ENCODE results near the gene FAM13B. TPM values are rescaled to one million over a fixed set of nuclear protein-coding genes. Genes with fewer than 3 reads are reported as not detected.
"Not testable (repeated sequence)": the region's sequence is repeated elsewhere in the genome, so short reads cannot be mapped to it uniquely, and the experiment has no call there.

The FAM13B gene
- total RNA-seq, 1 experiment from 2014 or later: 15.0 TPM

- Histone ChIP-seq H3K4me3 (no peak overlapping the region), H3K9me3 (no peaks in the 10 kb centered on the region), H3K36me3 (no peaks in the 10 kb centered on the region), H3K27me3 (no peaks in the 10 kb centered on the region)
- DNase-seq: no peak
These were observed 5.9 kb upstream of the FAM13B start for GRCh38 chr5:138038826-138039225.

GRCh38 chr5:138037907-138038633 is 5.2 kb upstream of the FAM13B start:
- Histone ChIP-seq H3K27me3 (no peaks in the 10 kb centered on the region), H3K9me3 (no peaks in the 10 kb centered on the region), H3K36me3 (no peaks in the 10 kb centered on the region), H3K4me3 (no peak overlapping the region)
- no peak for DNase-seq

DNA sequence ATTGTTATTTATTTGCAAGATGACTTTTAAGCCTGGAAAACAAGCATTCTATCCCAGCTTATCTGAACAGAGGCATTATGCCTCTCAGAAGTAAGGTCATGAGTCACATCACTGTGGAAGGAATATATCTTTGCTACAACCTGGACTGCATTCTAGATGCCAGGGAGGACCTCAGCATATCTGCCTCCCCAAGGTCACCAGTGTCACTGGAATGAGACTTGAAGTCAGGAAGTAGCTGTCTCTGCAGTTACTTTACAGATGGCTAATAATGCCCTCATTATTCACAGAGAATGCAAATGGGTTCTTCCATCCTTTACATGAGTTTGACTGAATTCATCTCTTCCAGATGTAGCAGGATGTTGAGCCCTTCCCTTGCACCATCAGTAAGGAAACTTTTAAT is 4.4 kb upstream of the FAM13B start:
- Histone ChIP-seq H3K4me3 (no peak overlapping the region), H3K27me3 (no peaks in the 10 kb centered on the region), H3K9me3 (no peaks in the 10 kb centered on the region), H3K36me3 (peaks cover 2% of the 10 kb centered on the region; the same call in 1 of the 2 replicates)
- DNase-seq: no peak

GRCh38 chr5:138035605-138036537 is 3.0 kb upstream of the FAM13B start:
- no peaks in the 10 kb centered on the region for H3K27me3 ChIP-seq
- DNase-seq: peak; percentile 70
- H3K4me3 ChIP-seq: no peak overlapping the region
- H3K36me3 ChIP-seq: peaks cover 7% of the 10 kb centered on the region
- H3K9me3 ChIP-seq: no peaks in the 10 kb centered on the region

- Histone ChIP-seq H3K27me3 (no peaks in the 10 kb centered on the region), H3K36me3 (peaks cover 12% of the 10 kb centered on the region), H3K9me3 (no peaks in the 10 kb centered on the region), H3K4me3 (peak overlapping the region; percentile 100)
- no peak for DNase-seq
These were observed 1.0 kb upstream of the FAM13B start for GRCh38 chr5:138033907-138034306.

- H3K27me3 ChIP-seq: no peaks in the 10 kb centered on the region
- H3K36me3 ChIP-seq: peaks cover 12% of the 10 kb centered on the region
- no peak for DNase-seq
- H3K4me3 ChIP-seq: peak overlapping the region; percentile 100
- no peaks in the 10 kb centered on the region for H3K9me3 ChIP-seq
These were observed 518 bp upstream of the FAM13B start for GRCh38 chr5:138033386-138033808.

DNA sequence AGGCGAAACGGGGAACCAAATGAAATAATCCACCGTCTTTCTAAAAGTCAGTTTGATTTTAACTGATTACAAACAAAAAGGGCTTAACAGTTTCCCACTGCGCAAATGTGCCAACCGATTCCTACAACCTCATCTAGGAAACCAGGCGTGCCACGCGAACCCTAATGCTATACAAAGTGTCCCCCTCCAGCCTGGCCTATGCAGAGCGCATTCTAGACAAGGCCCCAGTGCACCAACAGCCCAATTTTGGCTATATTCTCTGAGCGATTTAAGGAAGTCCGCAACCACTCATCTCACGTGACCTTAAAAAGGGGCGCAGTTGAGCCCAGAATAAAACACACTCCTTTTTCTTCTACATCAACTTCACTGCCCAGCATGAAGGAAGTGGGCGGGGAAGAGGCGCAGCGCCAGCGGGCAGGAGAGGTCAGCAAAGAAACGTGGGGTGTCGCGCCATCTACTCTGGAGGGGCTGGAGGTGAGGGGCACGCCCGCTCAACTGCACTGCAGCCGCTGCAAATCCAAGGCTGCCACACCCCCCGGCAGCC is 779 bp downstream of the FAM13B start:
- Histone ChIP-seq H3K4me3 (peak overlapping the region; percentile 100), H3K9me3 (no peaks in the 10 kb centered on the region), H3K27me3 (no peaks in the 10 kb centered on the region), H3K36me3 (peaks cover 15% of the 10 kb centered on the region)
- DNase-seq: peak; percentile 81

DNA sequence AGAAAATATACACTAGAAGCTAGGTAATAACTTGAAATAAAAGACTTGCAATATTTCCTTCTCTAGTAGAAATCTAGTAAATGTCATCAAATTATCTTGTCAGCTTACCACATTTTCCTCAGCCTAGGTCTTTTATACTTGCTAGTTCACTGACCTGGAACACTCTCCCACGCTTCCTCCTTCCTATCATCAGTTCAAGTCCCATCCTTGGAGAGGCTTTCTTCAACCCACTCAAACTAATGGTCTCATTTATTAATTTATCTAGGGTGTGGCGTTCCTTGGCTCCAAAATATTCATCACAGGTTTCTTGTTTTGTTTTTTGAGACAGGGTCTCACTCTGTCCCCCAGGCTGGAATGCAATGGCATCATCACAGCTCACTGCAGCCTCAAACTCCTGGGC is 2.9 kb downstream of the FAM13B start:
- DNase-seq: no peak
- peaks cover 20% of the 10 kb centered on the region for H3K36me3 ChIP-seq
- H3K27me3 ChIP-seq: no peaks in the 10 kb centered on the region
- no peak overlapping the region for H3K4me3 ChIP-seq
- H3K9me3 ChIP-seq: no peaks in the 10 kb centered on the region

GRCh38 chr5:138029501-138029900 is 3.4 kb downstream of the FAM13B start:
- H3K36me3 ChIP-seq: peaks cover 20% of the 10 kb centered on the region
- no peak for DNase-seq
- H3K27me3 ChIP-seq: no peaks in the 10 kb centered on the region
- H3K9me3 ChIP-seq: no peaks in the 10 kb centered on the region
- no peak overlapping the region for H3K4me3 ChIP-seq

GRCh38 chr5:138028971-138029365 is 3.9 kb downstream of the FAM13B start:
- no peaks in the 10 kb centered on the region for H3K27me3 ChIP-seq
- peaks cover 20% of the 10 kb centered on the region for H3K36me3 ChIP-seq
- no peak for DNase-seq
- H3K9me3 ChIP-seq: no peaks in the 10 kb centered on the region
- H3K4me3 ChIP-seq: no peak overlapping the region

DNA sequence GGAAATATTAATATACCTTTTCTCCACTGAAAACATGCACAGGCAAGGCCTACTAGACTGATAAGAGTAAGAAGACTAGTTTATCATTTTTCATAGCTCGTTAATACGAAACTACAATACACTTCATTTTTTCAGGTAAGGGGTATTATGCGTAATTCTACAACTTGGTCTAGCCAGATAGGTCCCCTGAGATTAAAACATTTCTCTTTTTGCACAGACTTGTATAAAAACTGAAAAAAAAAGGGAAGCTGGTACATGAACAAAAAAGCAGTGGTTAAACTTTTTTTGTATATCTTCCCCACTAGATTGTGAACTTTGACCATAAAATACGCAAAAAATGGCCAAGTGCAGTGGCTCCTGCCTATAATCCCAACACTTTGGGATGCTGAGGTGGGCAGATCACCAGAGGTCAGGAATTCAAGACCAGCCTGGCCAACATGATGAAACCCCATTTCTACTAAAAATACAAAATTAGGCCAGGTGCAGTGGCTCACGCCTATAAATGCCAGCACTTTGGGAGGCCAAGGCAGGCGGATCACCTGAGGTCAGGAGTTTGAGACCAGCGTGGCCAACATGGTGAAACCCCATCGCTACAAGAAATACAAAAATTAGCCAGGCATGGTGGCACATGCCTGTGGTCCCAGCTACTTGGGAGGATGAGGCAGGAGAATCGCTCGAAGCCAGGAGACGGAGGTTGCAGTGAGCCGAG is 4.5 kb downstream of the FAM13B start:
- not testable (repeated sequence) for H3K9me3 ChIP-seq, H3K4me3 ChIP-seq, DNase-seq, H3K27me3 ChIP-seq
- H3K36me3 ChIP-seq: peaks cover 20% of the 10 kb centered on the region

DNA sequence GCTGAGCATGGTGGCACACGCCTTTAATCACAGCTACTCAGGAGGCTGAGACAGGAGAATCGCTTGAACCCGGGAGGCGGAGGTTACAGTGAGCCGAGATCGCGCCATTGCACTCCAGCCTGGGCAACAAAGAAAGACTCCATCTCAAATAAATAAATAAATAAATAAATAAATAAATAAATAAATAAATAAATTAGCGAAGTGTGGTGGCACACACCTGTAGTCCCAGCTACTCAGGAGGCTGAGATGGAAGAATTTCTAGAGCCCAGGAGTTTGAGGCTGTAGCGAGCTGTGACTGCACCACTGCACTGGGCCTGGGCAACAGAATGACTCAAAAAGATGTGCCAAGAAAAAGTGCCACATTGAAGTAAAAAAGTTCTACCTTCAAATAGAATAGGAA is 6.1 kb downstream of the FAM13B start:
- not testable (repeated sequence) for H3K9me3 ChIP-seq

GRCh38 chr5:138025285-138025684 is 7.6 kb downstream of the FAM13B start:
- H3K9me3 ChIP-seq: no peaks in the 10 kb centered on the region
- H3K27me3 ChIP-seq: no peaks in the 10 kb centered on the region
- no peak overlapping the region for H3K4me3 ChIP-seq
- DNase-seq: no peak
- peaks cover 18% of the 10 kb centered on the region for H3K36me3 ChIP-seq

More for the DNA sequence above, 6.1 kb downstream of the FAM13B start:
- not testable (repeated sequence) for DNase-seq, H3K4me3 ChIP-seq, H3K27me3 ChIP-seq
- peaks cover 18% of the 10 kb centered on the region for H3K36me3 ChIP-seq

DNA sequence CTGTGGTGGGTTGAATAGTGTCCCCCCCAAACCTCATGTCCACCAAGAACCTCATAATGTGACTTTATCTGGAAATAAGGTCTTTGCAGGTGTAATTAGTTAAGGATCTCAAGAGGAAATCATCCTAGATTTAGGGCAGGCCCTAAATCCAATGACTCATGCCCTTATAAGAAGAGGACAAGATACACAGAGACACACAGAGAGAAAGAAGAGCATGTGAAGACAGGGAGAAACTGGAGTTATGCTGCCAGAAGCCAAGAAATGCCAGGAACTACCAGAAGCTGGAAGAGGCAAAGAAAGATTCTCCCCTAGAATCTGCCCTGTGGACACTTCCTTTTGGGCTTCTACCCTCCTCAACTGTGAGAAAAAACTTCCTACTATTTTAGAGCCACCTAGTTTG is 8.8 kb downstream of the FAM13B start:
- Histone ChIP-seq H3K27me3 (no peaks in the 10 kb centered on the region), H3K4me3 (no peak overlapping the region), H3K36me3 (peaks cover 27% of the 10 kb centered on the region), H3K9me3 (no peaks in the 10 kb centered on the region)
- no peak for DNase-seq

- Histone ChIP-seq H3K9me3 (no peaks in the 10 kb centered on the region), H3K27me3 (no peaks in the 10 kb centered on the region), H3K36me3 (peaks cover 37% of the 10 kb centered on the region), H3K4me3 (no peak overlapping the region)
- no peak for DNase-seq
These were observed 10.0 kb downstream of the FAM13B start for GRCh38 chr5:138022912-138023311.

- DNase-seq: no peak
- no peak overlapping the region for H3K4me3 ChIP-seq
- no peaks in the 10 kb centered on the region for H3K27me3 ChIP-seq
- peaks cover 42% of the 10 kb centered on the region for H3K36me3 ChIP-seq
- no peaks in the 10 kb centered on the region for H3K9me3 ChIP-seq
These were observed 11.1 kb downstream of the FAM13B start for GRCh38 chr5:138021771-138022170.

DNA sequence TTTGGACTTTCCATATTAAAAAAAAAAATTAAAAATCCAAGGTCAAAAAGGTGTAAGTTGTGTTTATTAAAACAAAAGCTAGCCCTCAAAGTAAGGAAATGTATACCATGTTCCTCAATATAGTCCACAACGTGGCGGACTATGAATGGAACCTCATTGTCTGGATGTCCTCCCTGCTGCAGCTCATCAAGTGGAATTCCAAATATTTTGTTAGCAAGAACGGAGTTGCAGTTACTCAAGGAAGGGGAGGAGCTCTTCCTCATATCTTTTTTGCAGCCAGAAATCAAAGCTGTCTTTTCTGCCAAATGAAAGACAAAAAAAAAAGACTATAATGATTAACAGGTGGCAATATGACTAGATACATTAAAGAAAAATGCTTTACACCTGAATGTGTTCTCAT is 14.0 kb downstream of the FAM13B start:
- Histone ChIP-seq H3K4me3 (no peak overlapping the region), H3K36me3 (peaks cover 64% of the 10 kb centered on the region), H3K27me3 (no peaks in the 10 kb centered on the region), H3K9me3 (no peaks in the 10 kb centered on the region)
- DNase-seq: no peak
